ENCODE data around the gene TXNDC8.

Gene TXNDC8

DNA sequence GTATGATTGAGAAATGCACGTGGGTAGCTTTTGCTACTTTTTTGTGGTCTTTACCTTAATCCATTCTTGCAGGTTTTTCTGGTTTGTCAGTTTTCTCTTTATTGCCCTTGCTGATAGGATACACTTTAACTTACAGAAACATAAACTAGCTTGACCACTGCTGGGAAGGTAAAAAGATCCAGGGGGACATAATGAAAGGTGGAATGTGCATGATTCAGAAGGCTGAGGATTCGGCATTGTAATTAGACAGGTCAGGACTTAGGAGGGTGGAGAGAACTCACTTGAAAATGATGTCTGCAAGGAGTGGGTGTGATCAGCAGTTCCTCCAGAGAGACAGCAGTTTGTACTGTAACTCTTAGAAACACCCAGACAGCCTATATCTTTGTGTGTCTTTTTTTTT is 19.8 kb upstream of the TXNDC8 start:
- TF ChIP-seq, protein P1, sequence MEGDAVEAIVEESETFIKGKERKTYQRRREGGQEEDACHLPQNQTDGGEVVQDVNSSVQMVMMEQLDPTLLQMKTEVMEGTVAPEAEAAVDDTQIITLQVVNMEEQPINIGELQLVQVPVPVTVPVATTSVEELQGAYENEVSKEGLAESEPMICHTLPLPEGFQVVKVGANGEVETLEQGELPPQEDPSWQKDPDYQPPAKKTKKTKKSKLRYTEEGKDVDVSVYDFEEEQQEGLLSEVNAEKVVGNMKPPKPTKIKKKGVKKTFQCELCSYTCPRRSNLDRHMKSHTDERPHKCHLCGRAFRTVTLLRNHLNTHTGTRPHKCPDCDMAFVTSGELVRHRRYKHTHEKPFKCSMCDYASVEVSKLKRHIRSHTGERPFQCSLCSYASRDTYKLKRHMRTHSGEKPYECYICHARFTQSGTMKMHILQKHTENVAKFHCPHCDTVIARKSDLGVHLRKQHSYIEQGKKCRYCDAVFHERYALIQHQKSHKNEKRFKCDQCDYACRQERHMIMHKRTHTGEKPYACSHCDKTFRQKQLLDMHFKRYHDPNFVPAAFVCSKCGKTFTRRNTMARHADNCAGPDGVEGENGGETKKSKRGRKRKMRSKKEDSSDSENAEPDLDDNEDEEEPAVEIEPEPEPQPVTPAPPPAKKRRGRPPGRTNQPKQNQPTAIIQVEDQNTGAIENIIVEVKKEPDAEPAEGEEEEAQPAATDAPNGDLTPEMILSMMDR (IDR thresholded peaks at IDR 0.05): no peak
- Mint-ChIP-seq H3K4me1 (peaks cover 15% of the 10 kb centered on the region), H3K36me3 (ENCODE audit: low read depth) (no peaks in the 10 kb centered on the region), H3K27me3 (ENCODE audit: low read depth, poor library complexity) (peaks cover 4% of the 10 kb centered on the region), H3K27ac (no peak overlapping the region), H3K4me3 (no peak overlapping the region), H3K9me3 (peaks cover 16% of the 10 kb centered on the region)
- no peak for DNase-seq

DNA sequence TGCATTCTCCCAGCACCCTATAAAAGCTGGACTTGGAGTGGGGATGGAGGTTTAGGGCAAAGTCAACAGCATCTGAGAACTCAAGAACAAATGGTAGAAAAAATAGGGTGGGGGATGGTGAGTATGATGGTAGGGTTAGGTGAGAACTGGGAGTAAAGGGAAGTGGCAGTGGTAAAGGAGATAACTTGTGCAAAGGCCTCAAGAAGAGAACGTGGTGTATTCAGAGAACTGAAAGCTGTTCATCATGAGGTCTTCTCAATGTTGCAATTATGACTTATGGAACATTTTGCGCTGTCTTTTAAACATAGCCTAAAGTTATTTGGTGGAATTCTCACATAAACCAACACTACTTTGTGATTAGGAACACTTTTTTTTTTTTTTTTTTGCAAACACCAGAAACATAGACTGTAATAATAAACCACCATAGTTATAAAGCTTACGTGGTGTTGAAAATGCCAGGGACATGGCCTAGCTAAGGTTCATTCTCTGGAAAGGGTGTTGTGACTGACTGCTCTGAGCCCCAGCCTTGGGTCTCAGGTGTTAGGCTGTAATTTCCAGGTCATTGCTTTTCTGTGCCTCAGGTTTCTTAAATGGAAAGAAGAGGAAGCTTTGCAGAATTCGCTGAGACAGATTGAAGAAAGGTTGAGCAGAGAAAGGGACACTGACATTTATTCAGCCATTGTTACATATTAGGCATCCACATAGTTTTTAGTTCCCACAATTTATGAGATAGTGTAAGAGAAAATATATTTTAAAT is 19.2 kb upstream of the TXNDC8 start:
- Mint-ChIP-seq H3K27me3 (ENCODE audit: low read depth, poor library complexity) (peaks cover 4% of the 10 kb centered on the region), H3K4me3 (no peak overlapping the region)
- DNase-seq: no peak

DNA sequence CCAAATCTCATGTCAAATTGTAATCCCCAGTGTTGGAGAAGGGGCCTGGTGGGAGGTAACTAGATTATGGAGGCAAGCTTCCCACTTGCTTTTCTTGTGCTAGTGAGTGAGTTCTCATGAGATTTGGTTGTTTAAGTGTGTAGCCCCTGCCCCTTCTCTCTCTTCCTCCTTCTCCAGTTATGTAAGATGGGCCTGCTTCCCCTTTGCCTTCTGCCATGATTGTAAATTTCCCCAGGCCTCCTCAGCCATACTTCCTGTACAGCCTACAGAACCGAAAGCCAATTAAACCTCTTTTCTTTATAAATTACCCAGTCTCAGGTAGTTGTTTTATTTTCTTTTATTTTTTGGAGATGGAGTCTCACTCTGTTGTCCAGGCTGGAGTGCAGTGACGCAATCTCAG is 18.2 kb upstream of the TXNDC8 start:
- peaks cover 14% of the 10 kb centered on the region for H3K9me3 Mint-ChIP-seq
- TF ChIP-seq, protein P1 (IDR thresholded peaks at IDR 0.05): no peak
- DNase-seq: no peak
- H3K27me3 Mint-ChIP-seq (ENCODE audit: low read depth, poor library complexity): peaks cover 4% of the 10 kb centered on the region
- no peak overlapping the region for H3K27ac Mint-ChIP-seq
- peaks cover 15% of the 10 kb centered on the region for H3K4me1 Mint-ChIP-seq
- no peak overlapping the region for H3K4me3 Mint-ChIP-seq
- no peaks in the 10 kb centered on the region for H3K36me3 Mint-ChIP-seq (ENCODE audit: low read depth)

More for the DNA sequence above, 19.2 kb upstream of the TXNDC8 start:
- Mint-ChIP-seq H3K27ac (peak overlapping the region; percentile 20), H3K4me1 (peaks cover 15% of the 10 kb centered on the region), H3K9me3 (peaks cover 16% of the 10 kb centered on the region), H3K36me3 (ENCODE audit: low read depth) (no peaks in the 10 kb centered on the region)
- TF ChIP-seq, protein P1 (IDR thresholded peaks at IDR 0.05): no peak

DNA sequence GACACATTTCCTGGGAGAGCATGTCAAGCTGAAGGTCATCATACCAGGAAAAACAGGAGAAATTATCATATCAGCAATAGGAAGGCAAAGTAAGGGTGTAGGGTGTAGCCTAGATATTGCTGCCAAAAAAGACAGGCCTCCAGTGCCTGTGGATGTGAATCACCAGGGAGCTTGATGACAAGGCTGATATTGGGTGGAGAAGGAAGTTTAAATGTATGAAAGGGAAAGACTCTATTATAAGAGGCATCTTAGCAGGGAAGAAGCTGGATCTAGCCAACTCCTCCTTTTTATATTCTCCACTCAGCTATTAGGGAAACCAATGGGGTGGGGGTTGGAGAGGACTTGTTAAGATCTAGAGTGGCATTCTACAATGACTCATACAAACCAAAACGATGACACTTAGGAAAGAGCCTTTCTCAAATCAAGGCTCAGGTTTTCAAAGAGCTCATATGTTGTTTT is 13.4 kb upstream of the TXNDC8 start:
- no peak for DNase-seq
- no peaks in the 10 kb centered on the region for H3K9me3 Mint-ChIP-seq
- H3K4me3 Mint-ChIP-seq: no peak overlapping the region
- TF ChIP-seq, protein P1 (IDR thresholded peaks at IDR 0.05): no peak
- H3K36me3 Mint-ChIP-seq (ENCODE audit: low read depth): no peaks in the 10 kb centered on the region
- no peaks in the 10 kb centered on the region for H3K27me3 Mint-ChIP-seq (ENCODE audit: low read depth, poor library complexity)
- no peak overlapping the region for H3K27ac Mint-ChIP-seq
- no peaks in the 10 kb centered on the region for H3K4me1 Mint-ChIP-seq

DNA sequence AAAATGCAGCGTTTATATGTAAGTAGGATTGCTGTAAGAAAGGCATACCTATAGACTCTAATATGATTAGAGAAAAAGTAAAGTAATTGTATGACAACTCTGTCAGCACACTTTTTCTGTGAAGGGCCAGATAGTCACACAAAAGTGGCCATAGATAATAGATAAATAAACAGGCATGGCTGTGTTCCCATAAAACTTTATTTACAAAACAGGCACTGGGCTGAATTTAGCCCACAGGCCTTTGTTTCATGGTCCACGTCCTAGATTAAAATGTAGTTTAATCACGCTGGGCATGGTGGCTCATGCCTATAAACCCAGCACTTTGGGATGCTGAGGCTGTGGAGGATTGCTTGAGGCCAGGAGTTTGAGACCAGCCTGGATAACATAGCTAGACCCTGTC is 8.7 kb upstream of the TXNDC8 start:
- no peaks in the 10 kb centered on the region for H3K36me3 Mint-ChIP-seq (ENCODE audit: low read depth)
- no peak overlapping the region for H3K4me3 Mint-ChIP-seq
- TF ChIP-seq, protein P1 (IDR thresholded peaks at IDR 0.05): no peak
- peaks cover 2% of the 10 kb centered on the region for H3K27me3 Mint-ChIP-seq (ENCODE audit: low read depth, poor library complexity)
- H3K9me3 Mint-ChIP-seq: no peaks in the 10 kb centered on the region
- no peak for DNase-seq
- no peaks in the 10 kb centered on the region for H3K4me1 Mint-ChIP-seq
- no peak overlapping the region for H3K27ac Mint-ChIP-seq

DNA sequence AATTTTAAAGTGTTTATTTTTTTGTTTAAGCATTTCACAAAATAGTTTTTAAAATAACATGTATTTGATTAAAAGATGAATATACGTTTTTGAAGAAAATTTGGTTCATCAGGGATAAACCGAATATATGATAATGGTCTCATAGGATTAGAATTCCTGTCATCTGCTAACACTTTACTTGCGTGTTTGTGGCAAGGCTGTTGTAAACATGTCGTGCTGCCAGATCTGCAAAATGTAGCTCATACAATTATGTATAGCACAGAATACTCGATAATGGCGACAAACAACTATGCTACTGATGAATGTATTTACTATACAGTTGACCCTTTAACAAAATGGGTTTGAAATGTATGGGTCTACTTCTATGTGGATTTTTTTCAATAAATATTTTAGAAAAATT is 7.2 kb upstream of the TXNDC8 start:
- H3K36me3 Mint-ChIP-seq (ENCODE audit: low read depth): no peaks in the 10 kb centered on the region
- no peak overlapping the region for H3K27ac Mint-ChIP-seq
- H3K4me3 Mint-ChIP-seq: no peak overlapping the region
- H3K4me1 Mint-ChIP-seq: no peaks in the 10 kb centered on the region
- no peaks in the 10 kb centered on the region for H3K9me3 Mint-ChIP-seq
- H3K27me3 Mint-ChIP-seq (ENCODE audit: low read depth, poor library complexity): peaks cover 2% of the 10 kb centered on the region
- DNase-seq: no peak
- TF ChIP-seq, protein P1 (IDR thresholded peaks at IDR 0.05): no peak

All from nephron progenitor cell (in vitro differentiated cells).